NCI-H2227 (cell line): ENCODE data around the gene KCTD11.

Experiments used
- DNase-seq: peaks from one replicate; lab custom pipeline; 2025; ENCODE audit not compliant: unreplicated experiment; lab: John Stamatoyannopoulos, UW

Gene KCTD11

GRCh38 chr17:7351665-7352502, at the start of gene KCTD11:
Gene KCTD11, plus strand, starts transcription at chr17:7352162.
- DNase-seq, result peak; percentile 71

GRCh38 chr17:7304179-7304578, 47.8 kb upstream of the KCTD11 start:
- DNase-seq, result no peak

- DNase-seq, result peak; percentile 99
Measured at GRCh38 chr17:7306911-7307685, 44.9 kb upstream of the KCTD11 start, which contains the start of gene EIF5A. Gene EIF5A, plus strand, starts transcription at chr17:7307628. Its CDS starts 2,008 bp downstream, at chr17:7309636.

GRCh38 chr17:7307686-7308624, 44.0 kb upstream of the KCTD11 start:
- DNase-seq, result peak; percentile 54

- DNase-seq, result peak; percentile 81
Measured at GRCh38 chr17:7308625-7309433, 43.1 kb upstream of the KCTD11 start.

- no peak for DNase-seq
Measured at GRCh38 chr17:7309628-7310027, 42.3 kb upstream of the KCTD11 start.

- DNase-seq, result no peak
Measured at GRCh38 chr17:7311110-7311705, 40.8 kb upstream of the KCTD11 start.

- DNase-seq, result no peak
Measured at GRCh38 chr17:7312432-7313087, 39.4 kb upstream of the KCTD11 start.

- no peak for DNase-seq
Measured at GRCh38 chr17:7313088-7313889, 38.7 kb upstream of the KCTD11 start.

- DNase-seq, result no peak
Measured at GRCh38 chr17:7313890-7314718, 37.9 kb upstream of the KCTD11 start.

GRCh38 chr17:7314719-7315569, 37.0 kb upstream of the KCTD11 start, which contains the start of gene GPS2:
Gene GPS2, minus strand, starts transcription at chr17:7315360. Its CDS starts 308 bp downstream, at chr17:7315052.
- DNase-seq, result peak; percentile 92

- DNase-seq, result no peak
Measured at GRCh38 chr17:7315570-7316235, 36.3 kb upstream of the KCTD11 start.

GRCh38 chr17:7317161-7317803, 34.7 kb upstream of the KCTD11 start:
- DNase-seq, result no peak

GRCh38 chr17:7318121-7318860, 33.7 kb upstream of the KCTD11 start:
- DNase-seq, result no peak

- no peak for DNase-seq
Measured at GRCh38 chr17:7321466-7321865, 30.5 kb upstream of the KCTD11 start.
